ENCODE measurements around the gene COL5A1.

The COL5A1 gene
- 3.0 to 10.6 reads per million in 2 donors for total RNA-seq

DNA sequence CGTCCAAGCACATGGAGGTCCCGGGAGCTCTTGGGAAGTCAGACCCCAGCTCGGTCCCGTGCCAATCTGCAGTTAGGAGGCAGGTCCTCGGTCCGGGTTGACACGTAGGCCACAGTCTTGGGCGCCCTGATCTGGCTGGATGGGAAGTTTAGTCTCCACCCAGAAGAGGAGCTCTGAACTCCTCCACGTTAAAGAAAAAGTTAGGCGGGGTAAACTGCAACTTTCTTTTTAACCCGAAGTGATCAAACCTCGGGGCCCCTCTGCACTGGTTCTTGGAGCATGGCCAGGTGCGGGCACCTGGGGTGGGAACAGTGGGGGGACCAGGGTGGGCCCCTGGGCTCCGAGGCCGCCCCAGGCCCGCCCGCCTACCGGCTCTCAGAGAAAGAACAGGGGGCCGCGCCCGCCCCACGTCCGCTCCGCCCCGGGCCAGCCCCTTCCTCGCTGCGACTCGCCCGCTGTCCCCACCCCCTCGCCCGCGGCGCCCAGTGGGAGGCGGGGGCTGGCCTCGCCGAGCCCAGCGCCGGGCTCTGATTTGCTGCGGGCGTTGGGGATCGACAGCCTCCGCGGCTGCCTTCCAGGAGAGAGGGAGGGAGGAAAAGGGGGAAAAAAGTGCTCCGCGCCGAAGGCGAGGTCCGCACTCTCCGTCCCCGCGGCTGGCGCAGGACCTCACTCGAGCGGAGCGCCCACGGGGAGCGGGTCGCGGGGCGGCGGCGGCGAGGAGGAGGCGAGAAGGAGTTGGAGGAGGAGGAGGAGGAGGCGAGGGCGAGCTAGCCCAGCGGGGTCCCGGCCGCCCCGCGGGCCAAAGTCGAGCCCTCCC, at the start of gene COL5A1:
TSS of gene COL5A1 (plus strand) at position 631 of the 817 bp plus-strand sequence. CDS start 385 bp downstream, outside the sequence.
- no peak for DNase-seq

DNA sequence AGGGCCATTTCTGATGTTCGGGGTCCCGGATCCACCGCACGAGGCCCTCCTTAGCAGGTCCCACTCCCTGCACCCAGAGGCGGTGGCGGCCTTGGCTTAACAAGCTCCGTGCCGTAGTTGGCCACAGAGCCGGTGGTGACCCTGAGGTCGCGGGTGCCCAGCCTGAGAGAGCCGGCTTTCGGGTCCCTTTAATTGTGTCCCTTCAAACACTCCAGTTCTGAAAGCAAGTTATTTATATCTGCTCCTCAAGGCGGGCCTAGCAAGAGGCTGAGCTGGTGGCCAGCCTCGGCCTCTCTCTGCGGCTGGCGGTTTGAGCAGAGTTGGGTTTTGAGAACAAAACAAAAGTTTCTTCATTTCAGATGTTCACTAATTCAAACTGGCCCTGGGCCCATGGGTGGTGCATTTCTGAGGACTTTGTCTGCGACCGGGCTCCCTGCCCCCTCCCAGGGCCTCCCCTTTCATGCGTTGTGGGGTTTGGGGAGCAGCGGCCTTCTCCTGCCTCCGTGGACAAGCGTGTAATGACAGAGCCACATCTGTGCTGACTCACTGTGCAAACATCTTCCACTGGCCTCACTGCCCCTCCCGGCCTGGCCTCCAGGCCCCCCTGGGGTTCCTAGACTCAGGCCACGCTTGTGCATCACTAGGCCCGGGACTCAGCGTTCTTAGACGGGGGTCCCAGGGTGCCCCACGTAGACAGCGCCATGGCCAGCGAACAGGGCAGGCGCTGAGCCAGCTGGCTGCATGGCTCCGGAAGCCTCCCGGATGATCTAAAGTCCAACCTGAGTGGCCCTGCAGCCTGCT, 49.4 kb upstream of the COL5A1 start:
- no peak for DNase-seq

DNA sequence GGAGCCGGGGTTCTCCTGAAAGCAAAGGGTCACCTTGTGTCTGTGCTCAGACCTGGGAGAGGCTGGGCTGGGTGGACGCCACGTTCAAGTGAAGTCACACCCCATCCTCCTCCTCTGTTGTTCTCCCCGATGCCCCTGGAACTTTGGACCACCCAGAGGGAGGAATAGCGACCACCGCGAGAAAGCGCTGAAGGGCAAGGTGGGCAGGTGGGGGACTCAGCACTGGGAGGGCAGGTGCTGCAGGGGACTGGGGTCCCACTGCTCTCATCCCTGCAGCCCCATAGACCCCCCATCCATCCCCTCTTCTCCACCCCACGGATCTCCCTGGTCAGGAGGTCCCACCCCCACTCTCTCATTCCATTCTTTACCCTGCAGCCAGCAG, 48.8 kb upstream of the COL5A1 start:
- no peak for DNase-seq

DNA sequence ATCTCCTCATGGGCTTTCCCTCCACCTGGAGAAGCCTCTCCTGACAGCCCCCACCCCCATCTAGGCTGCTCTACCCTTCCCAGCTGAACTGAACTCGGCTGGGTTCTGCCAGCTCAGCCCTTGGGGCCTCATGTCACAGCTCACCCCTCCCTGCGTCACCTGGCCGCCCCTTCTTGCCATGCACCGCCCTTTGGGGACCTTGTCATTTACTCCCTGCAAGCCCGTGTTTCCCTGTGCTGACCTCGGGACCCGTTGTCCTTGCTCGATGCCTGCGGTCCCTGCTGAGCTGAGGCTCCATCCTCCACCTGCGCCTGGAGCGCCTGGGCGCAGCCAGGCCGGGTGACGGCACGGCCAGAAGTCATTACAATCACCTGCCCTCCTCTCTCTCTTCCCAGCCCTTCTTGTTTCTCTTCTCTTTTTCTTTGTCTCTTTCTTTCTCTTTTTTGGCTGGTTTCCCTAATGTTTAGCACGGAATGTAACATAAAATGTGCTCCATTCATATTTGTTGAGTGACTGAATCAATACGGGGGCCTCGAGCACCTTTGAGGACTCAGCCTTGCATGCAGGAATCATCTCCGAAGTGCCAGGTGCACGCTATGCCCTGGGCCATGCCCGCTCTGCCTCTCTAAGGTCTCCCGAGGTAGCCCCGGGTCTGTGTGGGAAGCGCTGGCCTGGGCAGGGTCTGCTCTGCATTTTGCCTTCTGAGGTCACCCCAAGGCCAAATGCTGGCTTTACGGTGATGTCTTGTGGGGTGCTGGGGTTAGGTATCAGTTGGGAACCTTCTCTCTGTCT, 48.1 kb upstream of the COL5A1 start:
- DNase-seq: no peak

DNA sequence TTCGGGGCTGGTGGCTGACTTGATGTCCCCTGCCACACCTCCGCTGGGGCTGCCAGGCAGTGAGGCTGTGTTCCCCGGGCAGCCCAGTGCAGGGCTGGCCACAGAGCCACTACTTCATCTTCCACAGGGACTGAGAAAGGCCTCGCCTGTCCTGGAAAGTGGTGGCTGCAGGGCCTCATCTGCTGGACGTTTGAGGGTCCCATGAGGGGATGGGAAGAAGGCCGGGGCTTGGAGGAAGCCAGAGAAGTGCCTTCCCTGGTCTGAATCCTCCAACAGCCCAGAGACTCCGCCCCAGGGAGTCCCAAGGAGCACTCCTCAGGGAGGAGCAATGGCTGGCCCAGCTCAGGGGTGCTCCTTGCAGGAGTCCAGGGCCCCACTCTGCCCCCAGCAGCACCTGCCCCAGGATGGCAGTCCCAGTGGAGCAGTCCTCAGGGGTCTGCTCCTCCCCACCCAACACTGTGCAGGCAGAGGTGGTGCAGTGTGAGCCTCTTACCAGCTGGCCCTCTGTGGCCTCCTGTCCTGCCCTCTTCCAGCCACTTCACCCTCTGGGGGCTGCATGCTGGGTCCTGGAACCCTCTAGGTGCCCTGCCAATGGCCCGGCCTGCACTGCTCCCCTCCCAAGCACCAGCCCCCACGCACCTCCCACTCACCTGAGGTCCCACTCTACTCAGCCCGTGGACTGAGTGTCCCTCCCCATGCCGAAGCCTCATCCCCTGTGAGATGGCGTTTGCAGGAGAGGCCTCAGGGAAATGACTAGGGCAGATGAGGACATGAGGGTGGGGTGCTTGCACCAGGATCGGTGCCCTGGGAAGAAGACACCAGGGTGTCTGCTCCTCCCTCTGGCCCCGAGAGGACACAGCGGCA, 47.3 kb upstream of the COL5A1 start:
- no peak for DNase-seq

DNA sequence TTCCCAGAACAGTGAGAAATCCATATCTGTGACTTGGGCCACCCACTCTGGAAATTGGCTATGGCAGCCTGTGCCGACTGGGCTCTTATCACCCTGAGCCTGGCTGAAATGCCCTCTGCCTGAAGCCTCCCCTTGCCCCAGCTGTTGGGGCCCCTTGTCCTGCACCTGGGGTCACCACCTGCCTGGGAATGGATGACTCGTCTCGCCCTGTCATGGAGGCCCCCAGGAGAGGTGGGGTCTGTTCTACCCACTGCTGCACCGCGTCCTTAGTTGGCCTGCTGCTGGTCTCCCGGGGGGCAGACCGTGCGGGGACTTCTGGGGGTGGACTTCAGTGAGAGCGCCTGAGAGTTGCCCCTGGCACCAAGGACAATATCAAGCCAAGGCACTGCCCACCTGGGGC, 46.6 kb upstream of the COL5A1 start:
- DNase-seq: no peak

DNA sequence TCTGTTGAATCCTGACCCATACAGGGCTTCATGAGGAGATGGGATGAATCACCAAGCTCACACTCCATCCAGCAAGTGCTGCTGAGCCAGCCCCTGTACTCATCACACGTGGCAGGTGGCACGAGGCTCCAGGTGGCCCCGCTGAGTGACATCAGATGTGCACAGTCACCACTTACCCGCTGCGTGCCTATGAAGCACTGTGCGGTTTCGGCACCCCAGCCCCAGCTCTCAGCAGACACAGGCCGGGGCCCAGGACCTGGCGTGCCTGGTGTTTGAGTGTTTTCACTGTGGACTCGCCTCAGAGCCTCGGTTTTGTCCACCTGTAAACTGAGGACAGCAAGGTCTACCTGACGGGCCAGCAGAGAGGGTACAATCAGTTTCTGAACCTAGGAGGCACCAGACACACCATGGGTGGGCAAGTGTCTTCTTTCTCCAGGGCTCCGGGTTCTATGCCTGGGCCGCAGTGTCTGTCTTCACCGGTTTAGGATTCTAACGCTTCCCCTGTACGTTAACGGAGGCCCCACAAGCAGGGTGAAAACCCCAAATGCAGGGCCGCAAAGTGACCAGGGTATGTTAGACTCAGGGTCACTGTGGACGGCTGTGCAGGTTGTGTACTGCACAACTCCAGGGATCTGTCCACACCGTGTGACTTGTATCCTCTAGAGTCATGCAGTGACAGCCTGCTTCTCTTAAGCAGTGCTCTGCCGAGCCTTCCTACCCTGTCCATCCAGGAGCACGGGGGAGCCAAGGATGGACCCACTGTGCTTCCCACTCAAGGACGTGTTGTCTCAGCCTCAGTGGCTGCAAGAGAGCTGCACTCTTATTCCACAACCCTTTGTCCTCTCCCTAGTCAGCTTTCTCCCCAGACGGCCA, 44.3 kb upstream of the COL5A1 start:
- no peak for DNase-seq

DNA sequence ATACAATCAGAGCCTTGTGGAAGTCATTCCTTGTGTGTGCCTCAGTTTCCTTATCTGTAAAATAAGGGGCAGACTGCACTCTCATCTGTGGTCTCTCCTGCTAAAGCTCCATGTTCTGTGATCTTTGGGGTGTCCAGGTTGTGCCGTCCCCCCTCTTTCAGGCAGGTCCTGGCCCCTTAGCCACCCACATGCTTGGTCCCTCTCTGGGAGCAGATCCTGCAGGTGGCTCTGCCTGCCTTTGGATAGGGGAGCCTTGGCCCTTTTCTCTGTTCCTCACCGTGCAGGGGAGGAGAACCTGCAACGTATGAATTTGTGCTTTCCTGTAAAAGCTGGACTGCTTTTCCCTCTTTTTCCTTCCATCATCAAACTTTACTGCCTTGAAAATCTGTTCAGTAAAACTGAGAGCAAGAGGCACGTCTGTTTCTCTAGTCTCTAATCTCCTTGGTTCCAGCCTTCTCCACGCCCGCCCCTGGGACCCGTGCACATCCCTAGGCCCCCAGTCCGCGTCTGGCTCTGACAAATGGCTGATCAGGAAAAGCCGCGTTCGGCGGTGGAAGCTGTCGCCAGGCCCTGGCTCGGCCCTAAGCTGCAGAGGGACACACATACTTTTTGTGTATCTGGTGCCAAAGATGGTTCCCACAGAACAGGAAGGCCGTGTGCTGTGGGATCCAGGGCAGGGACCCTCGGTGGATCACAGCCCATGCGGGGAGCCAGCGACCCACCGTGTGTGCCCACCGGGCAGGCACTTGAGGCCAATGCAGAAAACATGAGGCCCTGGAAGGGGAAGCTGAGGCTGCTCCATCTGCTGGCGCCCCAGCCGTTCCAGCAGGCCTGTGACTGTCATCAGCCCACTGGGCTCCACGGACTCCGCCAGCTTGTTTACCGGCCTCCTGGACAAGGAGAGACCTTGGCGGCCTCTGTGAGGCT, 43.4 kb upstream of the COL5A1 start:
- no peak for DNase-seq

DNA sequence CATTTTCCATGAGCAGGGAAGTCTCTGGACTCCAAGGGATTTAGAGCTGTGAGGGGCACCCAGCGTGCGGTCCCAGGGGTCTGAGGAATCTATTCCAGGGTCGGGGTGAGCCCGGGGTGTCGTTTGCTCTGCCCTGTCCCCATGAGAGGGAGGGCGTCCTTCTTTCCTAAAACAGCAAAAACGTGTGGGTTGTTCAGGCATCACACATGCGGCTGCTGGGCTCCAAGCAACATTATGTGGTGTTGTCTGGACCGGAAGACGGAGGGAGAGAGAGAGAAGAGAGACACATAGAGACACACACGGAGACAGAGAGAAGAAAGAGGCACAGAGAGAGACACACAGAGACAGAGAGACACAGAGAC, 42.7 kb upstream of the COL5A1 start:
- no peak for DNase-seq

DNA sequence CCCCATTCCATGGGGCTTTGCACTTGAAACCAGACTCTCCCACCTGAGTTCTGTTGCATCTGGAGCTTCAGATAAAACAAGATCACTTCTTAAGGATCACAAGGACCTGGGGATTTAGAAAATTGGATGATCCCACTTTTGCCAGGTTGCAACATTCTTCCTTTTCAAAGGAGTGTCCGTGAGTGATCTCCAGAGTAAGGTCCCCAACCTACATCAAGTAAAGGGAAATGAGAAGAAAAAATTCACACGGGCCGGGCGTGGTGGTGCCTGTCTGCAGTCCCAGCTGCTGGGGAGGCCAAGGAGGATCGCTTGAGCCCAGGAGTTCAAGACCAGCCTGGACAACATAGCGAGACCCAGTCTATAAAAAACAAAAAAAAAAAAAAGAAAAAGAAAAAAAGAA, 41.2 kb upstream of the COL5A1 start:
- no peak for DNase-seq

DNA sequence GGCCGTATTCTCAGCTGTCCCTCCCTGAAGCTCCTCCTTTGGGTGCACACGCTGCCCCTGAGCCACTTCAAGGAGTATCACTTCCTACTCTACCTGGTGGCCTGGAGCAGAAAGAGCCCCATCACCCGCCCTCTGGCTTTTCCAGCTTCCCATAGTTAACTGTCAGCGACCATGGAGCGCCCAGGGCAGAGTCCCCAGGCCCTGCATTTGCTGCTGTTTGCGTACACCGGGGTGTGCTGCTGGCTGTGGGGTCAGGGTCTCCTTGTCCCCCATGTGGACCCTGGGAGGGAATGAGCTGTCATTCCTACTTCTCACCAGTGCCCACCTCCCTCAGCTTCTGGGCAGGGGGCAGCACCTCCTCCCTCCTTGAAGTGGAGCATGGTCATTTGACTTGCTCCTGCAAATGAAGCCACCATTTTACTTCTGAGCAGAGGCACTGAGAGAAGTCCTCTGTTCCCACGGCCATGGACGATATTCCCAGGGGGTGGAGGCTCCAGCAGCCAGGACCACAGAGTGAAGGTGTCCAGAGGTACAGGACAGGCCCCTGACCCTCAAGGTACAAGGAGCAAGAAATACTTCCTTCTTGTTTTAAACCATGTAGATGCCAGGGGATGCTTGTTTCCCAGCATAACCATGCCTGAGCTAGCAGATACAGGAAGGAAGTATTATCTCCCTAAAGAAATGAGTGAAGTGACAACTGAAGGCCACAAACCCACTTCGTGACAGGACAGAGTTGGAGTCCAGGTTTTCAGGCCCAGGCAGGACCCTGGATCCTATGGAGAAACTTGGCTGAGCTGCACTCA, 40.6 kb upstream of the COL5A1 start:
- DNase-seq: no peak

DNA sequence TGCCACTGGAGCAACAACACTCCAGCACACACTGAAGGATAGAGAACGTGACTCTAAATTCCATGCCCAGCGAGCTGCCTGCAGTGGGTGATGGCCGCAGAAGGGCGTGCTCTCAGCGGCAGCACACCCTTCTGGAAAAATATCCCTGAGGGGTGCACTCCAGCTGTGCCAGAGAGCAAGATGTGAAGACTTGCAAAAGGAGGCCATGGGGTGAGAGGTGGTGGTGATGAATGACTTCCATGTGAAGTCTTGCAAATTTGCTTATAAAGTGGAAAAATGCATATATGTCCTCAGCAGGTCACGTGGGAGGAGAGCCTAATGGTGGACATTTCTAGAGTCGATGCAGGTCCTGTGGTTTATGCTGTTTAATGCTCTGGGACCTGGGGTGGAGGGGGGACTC, 39.8 kb upstream of the COL5A1 start:
- no peak for DNase-seq

DNA sequence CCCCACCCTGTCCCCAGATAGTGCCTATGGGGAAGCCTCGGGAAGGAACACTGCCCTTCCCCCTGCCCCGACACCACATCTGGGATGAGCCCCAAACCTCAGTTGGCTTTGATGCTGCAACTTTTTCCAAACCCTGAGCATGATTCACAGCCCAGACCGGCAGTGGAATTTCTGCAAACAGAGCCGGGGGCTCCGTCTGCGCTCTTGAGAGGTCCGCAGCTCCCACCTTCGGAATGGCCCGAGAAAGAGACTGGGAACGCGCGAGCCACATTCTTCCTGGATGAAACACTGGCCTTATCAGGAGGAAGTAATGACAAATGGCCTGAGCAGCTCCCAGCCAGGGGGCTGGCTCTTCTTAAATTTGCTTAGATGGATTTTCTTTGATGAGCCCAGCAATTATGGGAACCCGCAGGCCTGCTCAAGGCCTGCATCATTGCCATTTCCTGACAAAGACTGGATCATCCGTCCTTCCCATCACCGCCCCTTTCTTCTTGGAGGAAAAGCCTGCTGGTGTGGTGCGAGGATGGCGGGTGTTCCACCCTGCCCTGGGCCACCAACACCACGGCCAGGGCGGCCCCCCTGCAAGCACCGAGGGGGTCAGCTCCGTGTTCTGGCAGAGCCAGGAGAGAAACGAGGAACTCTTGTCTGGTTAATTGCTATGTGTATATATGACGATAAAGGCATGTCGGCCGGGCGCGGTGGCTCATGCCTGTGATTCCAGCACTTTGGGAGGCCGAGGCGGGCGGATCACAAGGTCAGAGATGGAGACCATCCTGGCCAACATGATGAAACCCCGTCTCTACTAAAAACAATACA, 38.8 kb upstream of the COL5A1 start:
- DNase-seq: no peak

DNA sequence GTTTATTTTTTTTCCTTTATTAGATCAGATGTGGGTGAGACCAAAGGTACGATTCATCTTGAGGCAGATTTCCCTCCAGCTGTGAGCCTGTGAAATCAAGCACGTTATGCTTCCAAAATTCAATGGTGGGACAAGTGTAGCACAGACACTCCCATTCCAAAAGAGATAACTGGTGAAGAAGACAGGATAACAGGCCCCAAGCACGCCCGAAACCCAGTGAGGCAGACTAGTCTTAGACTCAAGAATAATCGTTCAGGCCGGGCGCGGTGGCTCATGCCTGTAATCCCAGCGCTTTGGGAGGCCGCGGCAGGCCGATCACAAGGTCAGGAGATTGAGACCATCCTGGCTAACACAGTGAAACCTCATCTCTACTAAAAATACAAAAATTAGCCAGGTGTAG, 36.8 kb upstream of the COL5A1 start:
- DNase-seq: no peak

DNA sequence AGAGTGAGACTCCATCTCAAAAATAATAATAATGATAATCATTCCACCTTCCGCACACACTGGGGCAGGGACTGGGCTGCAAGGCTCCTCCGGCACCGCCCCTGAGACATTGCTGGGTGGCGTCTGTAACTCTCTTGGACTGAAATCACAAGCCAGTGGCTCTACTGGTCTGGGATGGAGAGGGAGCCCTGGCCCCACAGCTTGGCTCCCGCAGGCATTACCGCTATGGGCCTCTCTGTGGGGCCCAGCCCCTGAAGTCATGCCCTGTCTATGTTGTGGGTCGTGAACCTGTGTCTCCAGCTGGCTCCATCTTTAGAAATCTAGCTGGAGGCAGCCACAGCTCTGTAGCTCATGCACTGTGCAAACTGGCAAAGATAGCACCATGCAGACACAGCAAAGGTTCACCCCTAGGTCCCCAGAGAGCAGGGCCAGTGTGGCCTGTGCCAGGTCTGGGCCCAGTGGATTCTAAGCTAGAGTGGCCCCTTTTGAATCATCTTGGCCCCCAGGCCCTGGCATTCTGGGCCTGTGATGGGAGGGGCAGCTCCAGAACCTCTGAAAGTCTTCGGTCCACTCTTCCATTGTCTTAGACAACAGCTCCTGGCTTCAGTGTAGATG, 36.1 kb upstream of the COL5A1 start:
- no peak for DNase-seq

DNA sequence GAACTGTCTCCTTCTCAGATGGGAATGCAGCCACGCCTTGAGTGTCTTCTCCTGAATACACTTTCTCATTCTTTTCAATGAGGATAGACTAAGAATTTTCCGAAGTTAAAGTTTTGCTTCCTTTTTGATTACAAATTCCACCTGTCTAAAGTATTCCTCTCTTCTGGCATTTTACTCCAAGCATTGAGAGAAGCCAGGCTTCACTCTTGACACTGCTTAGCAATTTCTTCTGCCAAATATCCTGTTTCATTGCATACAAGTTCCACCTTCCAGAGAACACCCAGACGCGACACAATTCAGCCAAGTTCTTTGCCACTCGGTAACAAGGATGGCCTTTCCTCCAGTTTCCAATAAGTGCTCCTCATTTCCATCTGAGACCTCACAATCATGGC, 35.6 kb upstream of the COL5A1 start:
- no peak for DNase-seq

DNA sequence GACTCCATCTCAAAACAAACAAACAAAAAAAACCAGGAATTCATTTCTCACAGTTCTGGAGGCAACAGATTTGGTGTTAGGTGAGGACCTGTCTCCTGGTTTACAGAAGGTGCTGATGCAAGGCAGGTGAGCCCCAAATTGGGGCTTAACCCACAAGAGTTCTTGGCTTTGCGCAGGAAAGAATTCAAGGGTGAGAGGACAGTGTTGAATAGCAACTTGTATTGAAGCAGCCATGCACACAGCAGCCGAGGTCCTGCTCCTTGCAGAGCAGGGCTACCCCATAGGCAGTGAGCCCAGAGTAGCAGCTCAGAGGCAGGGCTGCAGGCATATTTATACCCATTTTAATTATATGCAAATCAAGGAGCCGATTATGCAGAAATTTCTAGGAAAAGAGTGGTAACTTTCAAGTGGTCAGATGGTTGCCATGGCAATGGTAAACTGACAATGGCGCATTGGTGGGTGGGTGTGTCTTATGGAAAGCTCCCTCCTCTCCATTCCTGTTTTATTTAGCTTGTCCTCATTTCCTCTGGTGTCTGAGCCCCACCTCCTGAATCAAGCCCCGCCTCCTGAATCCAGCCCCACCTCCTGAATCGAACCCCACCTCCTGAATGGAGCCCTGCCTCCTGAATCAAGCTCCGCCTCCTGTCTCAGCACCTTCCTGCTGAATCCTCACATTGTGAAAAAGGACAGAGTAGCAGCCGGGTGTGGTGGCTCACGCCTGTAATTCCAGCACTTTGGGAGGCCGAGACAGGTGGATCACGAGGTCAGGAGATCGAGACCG, 34.5 kb upstream of the COL5A1 start:
- no peak for DNase-seq

All from activated gamma-delta T cell (primary cell).